ENCODE results near the gene KCNQ1.

DNA sequence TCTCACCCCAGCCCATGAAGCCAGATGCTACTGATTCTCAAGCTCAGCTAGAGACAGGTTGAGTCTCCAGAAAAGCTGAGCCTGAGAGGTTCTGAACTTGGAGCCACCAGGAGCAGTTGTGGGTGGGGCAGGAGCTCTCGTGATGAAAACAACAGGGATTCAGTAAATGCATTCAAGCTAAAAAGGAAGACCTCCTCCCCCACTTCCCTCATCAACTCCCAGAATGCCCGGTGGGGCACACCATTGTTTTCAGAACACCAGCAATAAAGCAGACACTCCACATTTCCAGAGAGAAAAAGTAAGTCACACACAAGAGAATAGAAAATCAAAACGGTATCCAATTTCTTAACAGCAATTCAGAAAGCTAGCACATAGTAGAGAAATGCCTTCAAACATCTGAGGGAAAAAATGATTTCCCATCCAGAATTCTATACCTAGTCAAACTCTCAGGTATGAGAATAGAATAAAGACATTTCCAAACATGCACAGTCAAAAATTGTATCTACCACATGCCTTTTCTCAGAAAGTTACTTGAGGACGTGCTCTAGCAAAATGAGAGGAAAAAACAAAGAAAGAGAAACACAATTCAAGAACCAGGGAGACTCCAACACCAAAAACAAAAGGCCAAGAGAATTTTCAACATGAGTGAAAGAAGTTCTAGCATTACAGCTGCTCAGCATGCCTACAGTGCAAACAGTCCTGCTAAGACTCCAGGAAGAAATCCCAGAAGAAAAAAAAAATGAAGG is 383.9 kb downstream of the KCNQ1 start:
- TF ChIP-seq CTCF (IDR thresholded peaks at IDR 0.05; ENCODE audit: borderline replicate concordance, extremely low read depth, low read length, poor library complexity, severe bottlenecking) (no peak), EZH2 (IDR thresholded peaks at IDR 0.05; ENCODE audit: borderline replicate concordance, low read depth, low read length, severe bottlenecking) (no peak)
